GM18526 (cell line): ENCODE measurements around the gene ZDHHC23.

Experiments used
- POLR2A ChIP-seq: IDR thresholded peaks from 3 replicates; pipeline ENCODE4 v1.6.1; 2011; ENCODE audit not compliant: insufficient read length; ENCODE audit errors: extremely low read depth

ZDHHC23 gene

GRCh38 chr3:113947372-113948014 lies at the start of gene ZDHHC23:
ZDHHC23 (plus strand) TSS chr3:113948013; CDS start chr3:113948803, 790 bp downstream.
- no peak for TF ChIP-seq POLR2A

- no peak for TF ChIP-seq POLR2A
Observed at GRCh38 chr3:113898892-113899291, 48.9 kb upstream of the ZDHHC23 start.

GRCh38 chr3:113906568-113907140 lies 41.2 kb upstream of the ZDHHC23 start:
- no peak for TF ChIP-seq POLR2A

GRCh38 chr3:113908133-113908532 lies 39.7 kb upstream of the ZDHHC23 start:
- no peak for TF ChIP-seq POLR2A

- no peak for TF ChIP-seq POLR2A
Observed at GRCh38 chr3:113910966-113911365, 36.8 kb upstream of the ZDHHC23 start.

GRCh38 chr3:113912552-113913236 lies 35.1 kb upstream of the ZDHHC23 start:
- no peak for TF ChIP-seq POLR2A

- TF ChIP-seq POLR2A = no peak
Observed at GRCh38 chr3:113914646-113915045, 33.2 kb upstream of the ZDHHC23 start.

GRCh38 chr3:113927556-113927955 lies 20.3 kb upstream of the ZDHHC23 start:
- TF ChIP-seq POLR2A = no peak

GRCh38 chr3:113946831-113947230 lies 982 bp upstream of the ZDHHC23 start:
- TF ChIP-seq POLR2A = no peak

GRCh38 chr3:113948015-113948917 lies 453 bp downstream of the ZDHHC23 start:
- no peak for TF ChIP-seq POLR2A

GRCh38 chr3:113952921-113953320 lies 5.1 kb downstream of the ZDHHC23 start:
- TF ChIP-seq POLR2A = no peak

GRCh38 chr3:113953677-113954076 lies 5.9 kb downstream of the ZDHHC23 start:
- no peak for TF ChIP-seq POLR2A

- no peak for TF ChIP-seq POLR2A
Observed at GRCh38 chr3:113954091-113954685, 6.4 kb downstream of the ZDHHC23 start.

GRCh38 chr3:113963879-113964278 lies 16.1 kb downstream of the ZDHHC23 start:
- TF ChIP-seq POLR2A = no peak

GRCh38 chr3:113966172-113966571 lies 18.4 kb downstream of the ZDHHC23 start:
- TF ChIP-seq POLR2A = no peak
